ENCODE data around the gene FGB.

FGB gene

DNA sequence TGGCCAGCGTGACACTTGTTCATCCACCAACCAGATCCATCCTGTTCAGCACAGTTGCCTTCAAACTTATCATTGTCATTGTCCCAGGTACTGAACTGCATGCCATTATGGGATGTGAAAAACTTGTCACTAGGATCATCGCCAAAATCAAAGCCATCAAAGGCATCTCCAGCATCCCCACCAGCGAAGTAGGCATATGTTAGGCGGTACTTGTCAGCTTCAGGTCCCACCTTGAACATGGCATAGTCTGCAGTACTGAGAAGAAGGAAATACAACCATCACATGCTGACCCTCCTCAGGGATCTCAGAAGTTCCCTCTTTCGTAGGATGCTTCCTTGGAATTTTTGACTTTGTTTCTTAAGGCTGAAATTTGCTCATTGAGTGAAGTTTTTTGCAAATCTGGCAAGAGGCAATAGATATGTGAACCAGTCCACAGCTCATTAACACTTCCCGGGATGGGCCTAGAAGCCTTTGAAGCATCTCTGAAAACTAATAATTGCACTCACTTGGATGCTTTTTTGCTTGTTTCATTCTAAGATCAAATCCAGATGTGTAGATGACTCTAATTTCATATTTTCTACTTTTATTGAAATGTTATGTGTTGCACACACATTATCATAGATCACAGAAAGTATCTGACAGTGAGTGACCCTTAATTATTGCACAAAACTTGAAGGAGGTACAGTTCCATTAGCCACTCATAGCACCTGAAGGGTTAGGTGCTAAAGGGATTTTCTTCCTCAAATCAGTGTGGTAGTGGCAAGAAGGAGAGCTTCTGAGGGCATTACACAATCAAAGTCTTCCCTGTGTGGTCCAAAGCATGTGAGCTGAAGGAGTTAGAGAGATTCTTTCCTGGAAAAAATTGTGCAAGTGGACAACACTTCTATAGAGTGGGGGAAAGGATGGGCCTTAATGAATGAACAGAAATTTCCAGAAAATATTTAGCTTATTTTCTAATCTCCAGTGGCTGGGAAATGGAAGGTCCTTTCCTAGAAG lies 44.2 kb downstream of the FGB start:
- CTCF ChIA-PET: interaction anchor here (0.6 to 1.5 kb wide), 2 partner anchors 12 to 31 kb away, joined by 3 to 5 read pairs; no protein-coding TSS in a partner anchor
- POLR2A ChIA-PET: no interaction called here
- DNase-seq (ENCODE audit: extremely low spot score): no peak
- TF ChIP-seq, protein P1, sequence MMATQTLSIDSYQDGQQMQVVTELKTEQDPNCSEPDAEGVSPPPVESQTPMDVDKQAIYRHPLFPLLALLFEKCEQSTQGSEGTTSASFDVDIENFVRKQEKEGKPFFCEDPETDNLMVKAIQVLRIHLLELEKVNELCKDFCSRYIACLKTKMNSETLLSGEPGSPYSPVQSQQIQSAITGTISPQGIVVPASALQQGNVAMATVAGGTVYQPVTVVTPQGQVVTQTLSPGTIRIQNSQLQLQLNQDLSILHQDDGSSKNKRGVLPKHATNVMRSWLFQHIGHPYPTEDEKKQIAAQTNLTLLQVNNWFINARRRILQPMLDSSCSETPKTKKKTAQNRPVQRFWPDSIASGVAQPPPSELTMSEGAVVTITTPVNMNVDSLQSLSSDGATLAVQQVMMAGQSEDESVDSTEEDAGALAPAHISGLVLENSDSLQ (IDR thresholded peaks at IDR 0.05): no peak
- TF ChIP-seq ELF4 (IDR thresholded peaks at IDR 0.05) (no peak), TARDBP (IDR thresholded peaks at IDR 0.05) (no peak), FOXK2 (IDR thresholded peaks at IDR 0.05) (no peak), SUZ12 (IDR thresholded peaks at IDR 0.05) (no peak), LEF1 (IDR thresholded peaks at IDR 0.05; ENCODE audit: borderline replicate concordance) (no peak), SP1 (IDR thresholded peaks at IDR 0.05) (no peak), NFRKB (IDR thresholded peaks at IDR 0.05) (no peak), FOXA1 (IDR thresholded peaks at IDR 0.05) (no peak)

DNA sequence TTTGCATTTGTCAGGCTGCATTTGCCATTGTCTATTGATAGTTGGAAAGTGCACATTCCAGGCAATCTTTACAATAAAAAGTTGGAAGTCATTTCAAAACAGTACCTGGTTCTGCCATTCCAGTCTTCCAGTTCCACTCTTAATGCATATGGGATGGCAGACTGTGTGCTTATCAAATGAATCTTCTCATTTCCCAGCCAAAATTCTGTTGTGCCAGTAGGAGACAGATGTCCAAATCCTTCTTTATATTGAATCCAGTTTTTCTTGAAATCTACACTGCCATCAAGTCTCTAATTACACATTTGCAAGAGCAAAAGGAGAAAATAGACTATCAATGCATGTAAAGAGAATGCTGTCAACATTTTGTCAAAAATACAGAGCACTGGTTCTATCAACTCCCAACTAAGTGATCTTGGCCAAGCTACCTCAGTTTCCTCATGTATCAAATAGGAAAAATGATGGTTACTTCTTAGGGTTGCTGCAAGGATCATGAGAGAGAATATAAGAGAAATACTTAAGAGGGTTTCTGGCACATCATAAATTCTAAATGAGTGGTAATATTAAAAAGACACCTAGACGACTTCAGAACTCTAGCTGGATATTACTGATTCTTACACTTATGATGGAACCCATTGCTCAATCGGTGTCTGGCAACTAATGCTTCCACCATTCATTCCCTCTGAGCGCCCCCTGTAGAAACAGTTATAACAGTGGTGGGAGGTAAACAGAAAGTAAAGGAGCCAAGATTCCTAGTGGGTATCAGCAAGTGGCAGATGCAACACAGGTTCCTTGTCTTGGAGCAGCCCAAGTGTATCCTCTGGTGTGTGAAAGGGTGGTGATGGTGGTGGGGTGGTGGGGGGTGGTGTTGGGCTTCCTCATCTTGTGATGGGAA lies 45.8 kb downstream of the FGB start:
- ChIA-PET CTCF (interaction anchor here (0.8 kb wide), 2 partner anchors 49 to 56 kb away, joined by 3 read pairs; no protein-coding TSS in a partner anchor), POLR2A (interaction anchor here (0.8 kb wide), 1 partner anchor 192 kb away, joined by 3 read pairs; no protein-coding TSS in a partner anchor)
- TF ChIP-seq HDGF (IDR thresholded peaks at IDR 0.05; ENCODE audit: borderline replicate concordance) (no peak), ELF4 (IDR thresholded peaks at IDR 0.05) (no peak), LEF1 (IDR thresholded peaks at IDR 0.05; ENCODE audit: borderline replicate concordance) (no peak), SUZ12 (IDR thresholded peaks at IDR 0.05) (no peak), CTBP1 (IDR thresholded peaks at IDR 0.05; ENCODE audit: borderline replicate concordance) (no peak), ARNT (IDR thresholded peaks at IDR 0.05) (no peak), SP1 (IDR thresholded peaks at IDR 0.05) (no peak), L3MBTL2 (conservative IDR thresholded peaks at IDR 0.05) (no peak), FOXK2 (IDR thresholded peaks at IDR 0.05) (no peak), ZNF384 (IDR thresholded peaks at IDR 0.05) (no peak), FOXA1 (IDR thresholded peaks at IDR 0.05) (no peak), TARDBP (IDR thresholded peaks at IDR 0.05) (no peak), NFRKB (IDR thresholded peaks at IDR 0.05) (no peak), BHLHE40 (IDR thresholded peaks at IDR 0.05; ENCODE audit: borderline replicate concordance) (no peak)
- TF ChIP-seq, protein P1 (IDR thresholded peaks at IDR 0.05): no peak
- DNase-seq (ENCODE audit: extremely low spot score): no peak

DNA sequence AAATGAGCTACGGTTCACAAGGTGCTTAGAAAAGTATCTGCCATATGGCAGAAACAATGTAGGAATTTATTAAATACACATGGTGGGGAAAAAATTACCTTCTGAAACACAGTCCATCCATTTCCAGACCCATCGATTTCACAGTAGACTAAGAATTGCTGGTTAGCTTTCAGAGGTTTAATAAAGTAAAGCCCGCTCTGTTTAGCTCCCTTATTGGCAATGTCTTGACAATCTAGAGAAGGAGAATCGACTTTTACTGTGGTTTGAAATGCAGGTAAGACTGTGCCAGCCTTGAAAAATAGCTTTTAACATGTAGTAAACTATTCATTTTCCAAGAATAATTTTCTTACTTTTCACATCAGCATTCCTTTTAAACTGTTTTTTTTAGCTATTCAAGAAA lies 46.7 kb downstream of the FGB start:
- CTCF ChIA-PET: interaction anchor here (0.6 to 0.8 kb wide), 3 partner anchors 50 to 118 kb away, joined by 3 read pairs; no protein-coding TSS in a partner anchor
- no peak for TF ChIP-seq TARDBP (IDR thresholded peaks at IDR 0.05)
- no peak for TF ChIP-seq ZNF384 (IDR thresholded peaks at IDR 0.05)
- no peak for TF ChIP-seq BHLHE40 (IDR thresholded peaks at IDR 0.05; ENCODE audit: borderline replicate concordance)
- TF ChIP-seq, protein P1 (IDR thresholded peaks at IDR 0.05): no peak
- no peak for TF ChIP-seq SP1 (IDR thresholded peaks at IDR 0.05)
- no peak for TF ChIP-seq FOXA1 (IDR thresholded peaks at IDR 0.05)
- TF ChIP-seq FOXM1 (IDR thresholded peaks at IDR 0.05; ENCODE audit: borderline replicate concordance): no peak
- no peak for TF ChIP-seq FOXK2 (IDR thresholded peaks at IDR 0.05)
- TF ChIP-seq ARNT (IDR thresholded peaks at IDR 0.05): no peak
- TF ChIP-seq ELF4 (IDR thresholded peaks at IDR 0.05): no peak
- no peak for TF ChIP-seq SUZ12 (IDR thresholded peaks at IDR 0.05)
- no peak for TF ChIP-seq LEF1 (IDR thresholded peaks at IDR 0.05; ENCODE audit: borderline replicate concordance)
- no peak for TF ChIP-seq CTBP1 (IDR thresholded peaks at IDR 0.05; ENCODE audit: borderline replicate concordance)
- no peak for TF ChIP-seq HDGF (IDR thresholded peaks at IDR 0.05; ENCODE audit: borderline replicate concordance)
- no peak for TF ChIP-seq L3MBTL2 (conservative IDR thresholded peaks at IDR 0.05)
- TF ChIP-seq NFRKB (IDR thresholded peaks at IDR 0.05): no peak
- DNase-seq (ENCODE audit: extremely low spot score): no peak
- POLR2A ChIA-PET: interaction anchor here (0.8 kb wide), 1 partner anchor 193 kb away, joined by 3 read pairs; no protein-coding TSS in a partner anchor

DNA sequence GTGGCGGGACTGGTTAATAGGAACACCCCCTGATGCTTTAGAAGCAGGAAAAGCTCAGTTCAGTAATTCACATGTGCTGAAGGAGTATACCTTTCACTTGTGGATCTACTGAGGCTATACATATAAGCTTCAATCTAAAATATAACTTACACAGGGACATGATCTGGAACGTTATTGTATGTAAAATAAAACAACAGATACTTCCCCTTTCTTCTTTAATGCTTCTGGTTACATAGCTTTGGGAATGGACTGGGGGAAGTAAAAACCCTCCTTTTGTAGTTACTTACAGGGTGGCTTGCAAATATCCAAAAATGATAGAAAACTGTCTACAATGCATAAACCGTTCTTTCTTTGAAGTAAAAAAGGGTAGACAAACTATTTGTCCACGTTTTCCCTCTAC lies 47.8 kb downstream of the FGB start:
- no peak for DNase-seq (ENCODE audit: extremely low spot score)
- ChIA-PET POLR2A (no interaction called here), CTCF (interaction anchor here (0.6 kb wide), 1 partner anchor 237 kb away, joined by 3 read pairs; no protein-coding TSS in a partner anchor)
- TF ChIP-seq TARDBP (IDR thresholded peaks at IDR 0.05) (no peak), FOXA1 (IDR thresholded peaks at IDR 0.05) (no peak), SP1 (IDR thresholded peaks at IDR 0.05) (no peak), HDGF (IDR thresholded peaks at IDR 0.05; ENCODE audit: borderline replicate concordance) (no peak), FOXM1 (IDR thresholded peaks at IDR 0.05; ENCODE audit: borderline replicate concordance) (no peak), L3MBTL2 (conservative IDR thresholded peaks at IDR 0.05) (no peak), SUZ12 (IDR thresholded peaks at IDR 0.05) (no peak), BHLHE40 (IDR thresholded peaks at IDR 0.05; ENCODE audit: borderline replicate concordance) (no peak), ELF4 (IDR thresholded peaks at IDR 0.05) (no peak), LEF1 (IDR thresholded peaks at IDR 0.05; ENCODE audit: borderline replicate concordance) (no peak), FOXK2 (IDR thresholded peaks at IDR 0.05) (no peak), NFRKB (IDR thresholded peaks at IDR 0.05) (no peak), CTBP1 (IDR thresholded peaks at IDR 0.05; ENCODE audit: borderline replicate concordance) (no peak), ARNT (IDR thresholded peaks at IDR 0.05) (no peak), ZNF384 (IDR thresholded peaks at IDR 0.05) (no peak)
- TF ChIP-seq, protein P1 (IDR thresholded peaks at IDR 0.05): no peak
